T-helper 1 cell (primary cell): ENCODE results near the gene GALNT9.

Experiments
- DNase-seq, 5 donors: peaks; one replicate each; pipeline ENCODE4 v3.0.0-alpha.2; 2012 to 2020

The GALNT9 gene

DNA sequence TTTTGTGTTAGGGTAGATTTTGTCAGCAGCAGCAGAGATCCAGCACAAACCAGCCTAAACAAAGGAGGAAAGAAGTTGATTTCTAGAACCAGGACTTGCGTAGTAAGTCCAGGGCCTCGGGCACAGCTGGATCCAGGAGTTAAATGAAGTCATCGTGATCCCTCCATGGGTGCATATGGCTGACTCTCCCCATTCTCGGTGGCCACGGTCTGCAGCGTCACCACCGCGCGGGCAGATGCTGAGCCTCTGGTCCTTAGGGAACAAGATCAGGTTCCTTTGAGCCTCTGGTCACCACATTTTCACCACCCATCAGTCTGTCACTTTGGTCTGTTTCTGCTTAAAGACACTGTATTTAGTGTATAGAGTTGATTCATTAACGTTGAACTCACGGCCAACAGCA, 14.8 kb upstream of the GALNT9 start:
- no peak for DNase-seq

DNA sequence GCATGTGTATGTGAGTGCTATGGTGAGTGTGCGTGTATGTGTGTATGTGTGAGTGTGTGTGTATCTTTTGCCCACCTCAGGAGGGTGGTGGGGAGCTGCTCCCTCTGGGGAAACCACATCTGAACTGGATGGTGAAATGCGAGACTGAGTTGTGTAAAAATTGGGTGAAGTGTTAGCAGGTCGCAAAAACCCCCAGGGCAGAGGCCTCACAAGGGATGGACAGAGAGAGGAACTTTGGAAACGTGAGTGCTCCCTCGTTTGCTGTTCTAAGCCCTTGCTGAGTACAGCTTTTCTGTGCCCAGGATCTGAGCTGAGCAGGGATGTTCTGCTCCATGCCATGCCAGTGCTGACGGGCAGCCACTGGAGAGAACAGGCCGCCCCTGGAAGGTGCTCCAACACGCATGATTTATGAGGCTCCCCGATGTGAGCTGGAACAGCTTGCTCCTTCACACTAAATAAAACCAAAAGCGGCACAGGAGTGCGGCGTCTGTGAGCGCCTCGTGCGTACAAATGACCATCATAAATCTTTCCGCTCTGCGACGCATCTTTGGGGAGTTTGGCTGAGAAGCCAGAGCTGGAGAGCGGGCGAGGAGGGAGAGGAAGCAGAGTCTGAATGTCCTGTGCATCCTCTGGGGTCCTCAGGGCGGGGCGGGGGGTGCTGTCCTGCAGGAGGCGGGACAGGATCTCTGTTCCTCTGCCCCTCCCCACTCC, 14.1 kb upstream of the GALNT9 start:
- DNase-seq: no peak

DNA sequence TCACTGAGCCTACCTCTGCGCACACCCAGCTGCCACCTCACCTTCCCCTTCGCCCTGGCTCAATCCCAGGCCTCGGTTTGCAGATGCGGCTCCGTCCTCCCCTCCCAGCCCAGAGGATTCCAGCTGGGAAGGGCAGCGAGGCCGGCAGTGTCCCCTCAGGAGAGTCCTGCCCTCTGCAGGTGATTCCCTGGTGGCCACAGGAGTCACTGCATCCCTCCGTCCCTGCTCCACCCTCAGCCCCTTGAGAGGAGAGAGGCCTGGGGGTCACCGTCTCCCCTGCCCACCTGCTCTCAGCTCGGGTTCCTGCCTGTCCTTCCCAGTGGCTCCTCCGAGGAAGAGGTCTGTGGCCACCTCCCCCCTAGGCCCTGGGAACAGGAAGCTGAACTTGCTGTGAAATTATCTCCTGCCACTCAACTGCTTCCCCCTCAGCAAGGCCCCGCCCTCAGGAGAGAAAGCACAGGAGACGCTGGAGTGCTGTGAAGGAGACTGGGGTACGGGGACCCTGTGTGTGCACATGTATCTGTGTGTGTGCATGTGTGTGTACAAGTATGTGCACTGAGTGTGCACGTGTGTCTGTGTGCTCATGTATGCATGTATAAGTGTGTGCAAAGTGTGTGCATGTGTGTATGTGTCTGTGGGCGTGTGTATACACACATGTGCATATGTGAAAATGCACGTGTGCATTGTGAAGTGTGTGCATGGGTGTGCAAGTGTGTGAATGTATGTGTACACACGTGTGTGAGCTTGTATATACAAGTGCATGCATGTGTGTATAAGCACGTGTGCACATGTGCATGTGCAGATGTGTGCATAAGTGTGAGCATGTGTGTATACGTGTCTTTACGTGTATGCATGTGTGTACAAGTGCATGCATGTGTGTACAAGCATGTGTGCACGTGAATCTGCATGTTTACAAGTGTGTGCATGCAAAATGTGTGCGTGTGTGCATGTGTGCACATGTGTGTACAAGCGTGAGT, 13.2 kb upstream of the GALNT9 start:
- DNase-seq: no peak

DNA sequence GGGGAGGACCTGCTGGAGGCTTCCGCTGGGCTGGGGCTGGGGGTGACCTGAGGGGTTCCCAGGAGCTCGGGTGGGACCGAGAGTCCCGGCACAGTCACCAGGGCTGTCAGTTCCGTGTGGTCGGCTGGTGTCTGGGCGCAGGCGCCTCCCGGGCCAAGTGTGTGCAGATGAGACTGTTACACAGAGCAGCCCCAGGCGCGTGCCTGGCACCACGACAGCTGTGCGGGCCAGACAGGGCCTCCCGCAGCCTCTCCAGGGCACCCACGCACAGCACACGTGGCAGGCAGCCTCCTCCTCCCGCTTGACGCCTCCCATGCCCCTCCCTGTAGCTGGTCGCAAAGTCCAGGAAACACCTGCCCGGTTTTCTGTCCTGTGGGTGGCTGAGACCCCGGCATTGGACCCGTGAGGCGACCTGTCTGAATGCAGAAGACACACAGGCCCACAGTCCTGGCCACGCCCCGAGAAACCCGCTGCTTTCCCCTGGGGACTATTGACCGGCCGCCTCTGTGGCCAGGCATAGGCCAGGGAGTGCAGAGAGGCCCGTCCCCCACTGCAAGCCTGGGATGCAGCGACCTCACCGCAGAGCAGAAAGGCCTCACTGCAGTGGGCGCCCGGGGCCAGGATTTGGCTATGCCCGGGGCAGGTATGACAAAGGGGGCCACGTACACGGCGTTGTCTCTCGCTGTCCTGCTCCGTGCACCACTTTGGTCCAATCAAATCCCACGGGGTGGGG, 12.1 kb upstream of the GALNT9 start:
- DNase-seq: no peak

DNA sequence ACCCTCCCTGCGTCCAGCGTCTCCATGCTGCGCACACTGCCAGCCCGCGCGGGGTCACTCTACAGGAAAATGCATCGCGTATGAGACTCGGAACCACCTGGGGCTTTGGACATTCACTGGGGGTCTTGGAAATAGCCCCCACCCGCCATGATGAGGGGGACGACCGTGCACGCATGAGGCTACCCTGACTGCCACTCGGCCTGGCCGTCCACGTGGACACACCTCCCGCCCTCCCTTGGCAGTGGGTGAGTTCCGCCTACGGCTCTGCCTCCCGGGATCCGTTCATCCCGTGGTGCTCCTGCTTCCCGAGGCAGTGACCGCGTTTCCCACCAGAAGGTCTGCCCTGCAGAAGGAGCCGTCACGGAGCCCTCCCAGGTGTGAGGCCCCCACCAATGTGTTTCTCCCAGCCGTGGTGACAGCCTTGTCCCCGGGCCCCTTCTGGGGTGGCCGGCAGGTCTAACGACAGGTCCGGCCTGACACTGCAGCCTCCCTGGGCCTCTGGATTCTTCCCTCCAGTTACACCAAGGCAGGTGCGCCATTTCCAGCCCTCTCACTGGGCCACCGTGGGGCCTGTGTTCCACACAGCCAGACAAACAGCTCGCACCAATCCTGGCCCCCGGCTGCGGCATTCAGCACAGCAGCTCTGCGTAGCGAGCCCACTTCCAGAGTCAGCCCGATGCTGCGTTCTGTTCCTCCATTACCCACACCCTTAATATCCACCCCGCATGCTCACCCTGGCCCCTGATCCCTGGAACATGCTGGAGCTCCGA, 11.1 kb upstream of the GALNT9 start:
- no peak for DNase-seq

DNA sequence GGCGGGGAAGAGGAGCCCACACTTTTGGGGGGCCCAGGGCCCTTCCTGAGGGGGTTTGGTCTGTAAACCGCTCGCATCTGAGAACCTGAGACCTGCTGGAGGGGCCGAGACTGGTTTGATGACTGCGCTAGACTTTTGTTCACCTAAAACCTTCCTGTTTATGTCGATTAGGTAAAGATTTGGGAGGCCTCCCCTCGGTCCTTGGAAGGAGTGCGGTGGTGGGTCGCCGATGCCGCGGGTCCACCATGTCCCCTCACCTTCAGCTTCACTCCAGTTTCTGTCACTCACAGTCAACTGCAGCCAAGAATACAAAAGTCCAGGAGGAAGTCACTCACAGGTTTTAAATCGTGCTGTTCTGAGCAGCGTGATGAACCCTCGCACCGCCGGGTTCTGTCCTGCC, 10.5 kb upstream of the GALNT9 start:
- no peak for DNase-seq

DNA sequence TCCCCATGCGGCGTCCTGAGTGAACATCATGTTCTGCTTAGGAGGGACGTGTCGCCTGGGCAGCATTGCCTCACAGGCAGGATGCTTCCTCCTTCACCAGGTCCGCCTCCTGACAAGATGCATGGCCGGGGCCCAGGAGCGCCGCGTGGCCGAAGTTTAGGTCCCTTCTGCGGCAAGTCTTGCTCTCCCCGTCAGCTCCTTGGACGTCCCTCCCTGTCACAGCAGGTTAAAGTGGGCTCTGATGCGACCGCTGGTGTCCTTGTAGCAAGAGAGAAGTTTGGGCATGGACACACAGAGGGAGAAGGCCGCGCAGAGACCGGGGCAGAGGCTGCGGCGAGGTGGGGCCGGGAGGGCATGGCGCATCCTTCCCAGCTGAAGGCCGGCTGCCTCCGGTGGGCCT, 9.4 kb upstream of the GALNT9 start:
- no peak for DNase-seq

DNA sequence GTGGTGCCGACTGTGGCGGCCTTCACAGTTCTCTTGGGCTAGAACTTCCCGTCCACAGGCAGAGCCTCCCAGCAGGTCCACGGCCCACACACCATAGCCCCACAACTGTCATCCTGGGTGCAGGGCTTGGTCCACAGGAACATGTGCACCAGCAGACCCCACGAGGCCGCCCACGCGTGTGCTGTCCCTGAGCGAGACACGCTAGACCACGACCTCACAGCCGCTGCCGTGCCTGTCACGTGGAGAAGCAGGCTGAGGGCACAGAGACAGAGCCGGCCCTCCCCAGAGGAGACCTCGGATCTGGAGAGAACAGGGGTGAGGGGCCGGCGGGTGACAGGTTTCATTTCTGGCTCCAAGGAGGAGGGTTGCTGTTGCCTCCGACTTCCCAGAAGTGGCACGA, 8.9 kb upstream of the GALNT9 start:
- DNase-seq: no peak

DNA sequence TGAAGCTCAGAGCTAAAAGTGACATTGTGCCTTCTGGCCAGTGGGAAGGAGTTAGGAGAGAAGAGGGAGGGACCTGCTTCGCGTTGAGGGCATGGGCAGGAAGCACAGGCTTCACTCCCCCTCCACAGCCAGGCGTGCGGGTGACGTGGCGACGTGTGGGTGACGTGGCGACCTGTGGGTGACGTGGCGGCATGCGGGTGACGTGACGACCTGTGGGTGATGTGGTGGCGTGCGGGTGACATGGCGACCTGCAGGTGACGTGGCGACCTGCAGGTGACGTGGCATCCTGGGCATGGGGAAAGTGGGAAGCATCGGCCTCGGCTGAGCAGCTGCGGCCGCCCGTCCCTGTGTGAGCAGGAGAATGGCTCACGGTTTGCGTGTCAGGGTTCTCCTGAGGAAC, 8.2 kb upstream of the GALNT9 start:
- no peak for DNase-seq

DNA sequence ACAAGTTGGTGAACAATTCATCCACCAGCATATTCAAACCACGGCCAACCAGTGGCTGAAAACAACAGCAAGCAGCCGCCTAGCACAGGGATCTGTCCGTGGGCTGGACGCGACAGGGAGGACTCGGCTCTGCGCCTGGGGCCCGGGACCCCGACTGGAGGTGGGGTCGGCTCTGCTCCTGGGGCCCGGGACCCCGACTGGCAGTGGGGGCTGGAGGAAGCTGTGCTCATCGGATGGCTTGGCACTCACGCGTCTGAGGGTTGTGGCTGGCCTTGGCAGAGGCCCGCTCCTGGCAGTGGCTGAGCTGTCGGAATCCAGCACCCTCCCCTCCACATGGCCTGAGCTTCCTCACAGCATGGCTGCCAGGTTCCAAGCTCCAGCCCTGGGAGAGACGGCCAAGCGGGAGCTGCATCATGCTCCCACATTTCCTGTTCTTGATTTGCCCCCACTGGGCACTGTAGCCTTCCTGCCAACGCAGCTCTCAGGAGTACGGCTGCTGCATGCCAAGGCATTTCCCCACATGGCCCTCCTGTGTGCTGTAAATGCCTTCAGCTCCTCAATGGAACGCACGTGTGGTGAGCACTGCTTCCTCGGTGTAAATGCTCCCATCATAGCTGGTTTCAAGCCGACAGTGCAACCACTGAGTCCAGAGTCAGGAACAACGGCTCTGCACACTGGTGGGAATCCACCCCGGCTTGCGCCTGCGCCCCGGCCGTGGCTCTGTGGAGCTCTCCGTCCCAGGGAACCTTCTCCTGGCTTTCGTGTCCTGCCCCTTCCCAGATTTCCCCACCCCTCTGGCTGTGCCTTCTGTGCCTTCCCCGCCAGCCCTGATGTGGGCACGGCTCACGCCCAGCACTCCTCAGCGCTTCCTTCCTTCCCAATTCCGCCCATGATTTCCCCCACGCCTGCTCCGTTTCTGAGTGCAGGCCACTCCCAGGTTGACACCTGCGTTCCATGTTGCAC, 7.3 kb upstream of the GALNT9 start:
- DNase-seq: no peak

DNA sequence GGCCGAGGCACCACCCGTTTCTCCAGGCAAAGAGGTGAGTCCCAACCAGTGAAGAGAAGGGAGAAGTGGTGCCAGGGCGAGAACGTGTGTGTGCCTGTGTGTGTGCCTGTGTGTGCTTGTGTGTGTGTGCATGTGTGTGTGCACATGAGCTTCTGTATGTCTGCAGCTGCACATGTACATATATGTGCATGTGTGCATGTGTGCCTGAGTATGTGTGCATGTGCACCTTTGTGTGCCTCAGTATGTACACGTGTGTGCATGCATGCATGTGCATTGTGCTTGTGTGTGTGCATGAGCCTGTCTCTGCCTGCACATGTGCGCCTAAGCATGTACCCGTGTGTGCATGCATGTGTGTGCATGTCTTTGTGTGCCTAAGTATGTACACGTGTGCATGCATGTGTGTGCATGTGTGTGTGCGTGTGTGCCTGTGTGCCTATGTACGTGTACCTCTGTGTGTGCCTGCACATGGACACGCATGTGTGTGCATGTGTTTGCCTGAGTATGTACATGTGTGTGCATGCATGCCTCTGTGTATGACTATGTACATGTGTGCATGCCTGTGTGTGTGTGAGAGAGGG, 5.9 kb upstream of the GALNT9 start:
- DNase-seq: no peak

DNA sequence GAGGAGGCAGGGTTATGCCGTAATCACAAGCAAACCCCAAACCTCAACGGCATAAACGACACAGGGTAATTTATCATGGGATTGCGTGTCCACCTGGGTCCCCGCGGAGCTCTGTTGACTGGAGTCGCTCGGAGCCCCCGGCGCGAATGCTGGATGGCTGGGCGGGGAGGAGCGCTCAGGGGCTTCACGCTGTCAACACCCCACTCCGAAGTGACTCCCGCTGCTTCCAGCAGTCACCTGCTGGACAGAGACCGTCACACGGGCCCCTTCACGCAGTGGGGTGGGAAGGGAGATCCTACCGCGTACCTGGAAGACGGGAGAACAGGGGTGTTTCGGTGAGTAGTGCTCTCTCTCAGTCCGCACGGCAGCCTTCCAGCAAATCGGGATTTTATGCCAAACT, 4.4 kb upstream of the GALNT9 start:
- DNase-seq: no peak

DNA sequence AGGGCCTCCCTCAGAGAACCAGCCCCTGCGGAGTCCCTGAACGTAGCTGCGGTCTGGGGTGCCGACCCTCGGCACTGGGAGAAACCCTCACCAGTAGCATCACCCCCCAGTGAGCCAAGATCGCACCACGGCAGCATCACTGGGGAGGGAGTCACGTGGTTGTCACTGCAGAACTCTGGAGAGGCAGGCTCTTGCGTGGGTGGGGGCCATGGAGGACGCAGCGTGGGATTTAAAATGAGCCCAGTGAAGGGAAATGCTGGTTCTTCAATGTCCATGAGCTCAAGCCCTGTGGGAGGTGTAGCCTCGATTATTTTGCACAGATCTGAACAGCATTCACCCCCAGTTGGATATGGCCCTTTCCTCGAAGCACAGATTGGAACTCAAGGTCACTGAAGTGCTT, 3.9 kb upstream of the GALNT9 start:
- DNase-seq: no peak

DNA sequence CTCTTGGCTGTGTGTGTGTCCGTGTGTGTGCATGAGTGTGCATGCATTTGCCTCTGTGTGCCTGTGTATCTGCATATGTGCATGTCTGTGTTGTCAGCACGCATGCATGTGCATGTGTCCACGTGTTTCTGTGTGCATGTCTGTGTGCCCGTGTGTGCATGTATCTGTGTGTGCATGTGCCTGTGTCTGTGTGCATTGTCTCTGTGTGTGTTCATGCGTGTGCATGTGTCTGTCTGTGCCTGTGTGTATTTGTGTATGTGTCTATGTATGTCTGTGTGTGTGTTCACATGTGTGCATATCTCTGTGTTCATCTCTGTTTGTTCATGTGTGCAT, 1.1 kb upstream of the GALNT9 start:
- no peak for DNase-seq

DNA sequence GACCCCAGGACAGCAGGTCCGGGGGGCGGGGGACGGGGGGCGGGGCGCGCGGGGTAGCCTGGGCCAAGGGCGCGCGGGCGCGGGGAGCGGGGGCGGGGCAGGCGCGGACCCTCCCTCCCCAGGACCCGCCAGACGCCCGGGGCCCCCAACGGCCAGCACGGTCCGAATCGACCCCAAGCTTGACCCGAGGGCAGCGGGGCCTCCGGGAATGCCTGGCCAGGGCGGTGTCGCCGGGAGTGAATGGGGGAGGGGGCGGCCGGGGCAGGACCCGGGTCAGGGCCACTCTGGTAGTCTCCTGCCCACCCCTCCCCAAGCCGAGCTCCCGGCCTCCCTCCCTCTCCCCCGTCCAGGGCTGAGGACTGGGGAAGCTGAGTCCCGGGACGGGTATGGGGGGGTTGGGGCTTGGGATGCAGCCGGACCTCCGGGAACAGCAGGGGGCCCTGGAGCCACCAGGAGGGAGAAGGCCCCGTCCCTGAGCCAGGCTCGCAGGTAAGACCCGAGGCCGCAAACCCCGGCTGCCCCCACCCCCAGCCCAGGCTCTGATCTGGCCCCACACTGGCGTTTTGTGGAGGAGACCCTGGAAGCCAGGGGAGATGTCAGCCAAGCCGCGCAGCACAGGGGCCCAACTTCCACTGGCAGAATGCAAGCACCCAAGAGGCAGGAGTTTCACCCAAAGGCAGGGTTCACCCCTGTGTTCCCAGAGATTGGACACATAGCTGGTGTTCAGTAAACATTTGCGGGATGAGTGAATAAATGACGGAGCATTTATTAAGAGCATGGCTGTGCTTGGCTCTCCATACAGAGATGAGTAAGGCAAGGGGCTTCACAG, 545 bp upstream of the GALNT9 start:
- DNase-seq: no peak

DNA sequence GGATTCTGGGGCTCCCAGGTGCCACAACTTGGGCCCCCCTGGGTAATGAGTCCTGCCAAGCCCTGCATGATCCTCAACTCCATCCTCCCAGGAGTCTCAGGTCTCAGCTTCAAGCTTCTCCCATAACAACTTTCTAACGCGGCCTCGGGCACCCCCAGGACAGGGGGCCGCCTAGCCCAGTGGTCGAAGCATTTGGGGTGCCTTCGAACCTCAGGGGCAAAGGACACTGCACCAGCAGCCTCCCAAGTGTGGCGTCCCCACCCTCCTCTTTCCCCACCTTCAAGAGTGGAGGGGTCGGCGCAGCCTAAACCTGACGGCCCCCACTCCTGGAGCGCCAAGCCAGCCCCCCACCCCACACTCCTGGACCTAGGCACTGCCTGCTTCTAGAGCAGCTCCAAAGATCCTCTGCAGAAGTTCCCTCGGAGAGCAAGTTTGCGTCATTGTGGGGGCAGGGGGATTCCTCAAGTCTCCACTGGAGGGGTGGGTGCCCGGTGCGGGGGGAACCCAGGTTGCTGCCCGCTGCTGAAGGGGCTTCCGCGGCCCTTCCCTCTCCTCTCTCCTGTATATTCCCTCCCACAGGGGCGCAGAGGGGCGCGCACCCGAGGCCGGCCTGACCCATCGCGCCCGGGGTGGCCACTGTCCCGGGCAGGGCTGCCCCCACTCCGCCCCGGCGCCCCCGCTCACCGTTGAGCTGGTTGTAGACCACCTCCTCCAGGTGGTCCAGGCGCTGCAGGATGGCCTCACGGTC, 933 bp downstream of the GALNT9 start:
- no peak for DNase-seq

DNA sequence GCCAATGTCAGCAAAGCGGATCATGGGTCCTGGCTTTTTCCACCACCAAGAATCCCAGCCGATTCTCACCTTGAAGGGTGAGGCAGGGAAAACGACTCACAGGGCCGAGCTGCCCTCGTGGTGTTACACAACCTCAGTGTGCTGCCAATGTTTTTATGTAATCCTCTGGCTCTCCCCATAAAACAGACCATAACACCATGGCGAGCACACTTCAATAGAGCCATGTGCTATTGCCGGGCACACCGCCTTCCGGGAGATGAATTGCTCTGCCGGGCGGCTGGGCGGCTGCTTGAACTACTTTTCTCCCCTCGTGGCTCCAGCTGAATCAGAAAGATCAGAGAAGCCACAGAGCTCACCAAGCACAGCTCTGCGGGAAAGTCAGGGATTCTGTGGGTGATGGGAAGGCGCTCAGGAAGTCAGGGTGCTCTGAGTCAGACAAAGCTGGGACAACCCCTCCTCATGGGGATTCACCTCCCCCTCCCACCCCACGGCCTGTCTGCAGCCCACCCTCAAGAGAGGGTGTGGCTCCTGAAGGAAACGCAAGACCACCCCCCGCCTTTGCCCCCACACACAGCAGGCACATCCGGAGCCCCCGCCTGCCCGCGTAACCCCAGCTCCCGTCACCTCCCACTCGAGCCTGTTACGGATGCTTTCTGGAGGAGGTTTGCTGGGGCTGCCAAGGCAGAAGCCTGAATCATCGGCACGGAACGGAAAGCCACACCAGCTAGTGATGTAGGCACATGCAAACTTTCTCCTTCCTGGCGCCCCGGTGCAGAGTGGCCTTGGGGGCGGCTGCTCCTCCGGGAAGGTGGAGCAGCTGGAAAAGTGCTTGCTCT, 1.8 kb downstream of the GALNT9 start:
- DNase-seq: no peak

DNA sequence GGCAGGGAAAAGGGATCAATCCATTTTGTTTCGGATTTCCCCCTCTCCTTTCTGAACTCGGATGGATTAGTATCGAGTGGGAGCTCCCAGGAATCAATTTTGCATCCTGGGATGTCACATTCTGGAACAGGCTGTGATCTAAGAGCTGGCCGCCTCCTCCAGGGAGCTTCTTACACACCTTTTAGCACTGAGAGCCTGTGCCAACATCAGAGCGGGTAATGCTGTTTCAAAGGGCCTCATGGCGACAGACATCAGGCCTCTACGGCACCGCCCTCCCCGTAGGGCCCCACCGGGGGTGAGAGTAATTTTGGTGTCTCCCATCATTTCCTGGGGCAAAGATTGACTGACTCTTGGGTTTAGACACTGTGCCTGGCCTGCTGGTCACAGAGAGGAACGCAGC, 2.7 kb downstream of the GALNT9 start:
- DNase-seq: no peak

DNA sequence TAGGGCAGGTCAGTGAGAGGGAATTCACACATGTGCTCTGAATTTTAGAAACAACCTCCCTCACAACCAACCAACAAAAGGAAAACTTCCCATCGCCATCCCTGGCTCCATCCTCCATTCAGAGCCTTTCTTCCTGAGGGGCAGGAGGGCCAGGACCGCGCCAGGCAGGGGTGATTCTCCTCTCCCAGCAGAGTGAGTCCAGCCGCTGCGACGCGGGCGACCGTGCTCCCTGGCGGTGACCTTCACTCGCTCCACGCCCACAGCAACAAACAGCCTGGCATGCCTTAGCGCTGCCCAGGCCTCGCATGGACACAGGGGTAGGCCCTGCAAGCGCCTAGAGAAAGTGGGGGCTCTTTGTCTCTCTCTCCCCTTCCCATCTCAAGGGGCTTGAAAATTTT, 3.7 kb downstream of the GALNT9 start:
- DNase-seq: no peak
